ENCODE results near the gene AK3. TPM values are rescaled to one million over a fixed set of nuclear protein-coding genes. Genes with fewer than 3 reads are reported as not detected.

AK3 gene
- total and polyA plus RNA-seq, 2 donors (not counting 3 experiments of a cell fraction or from before 2014, with no cell fraction given): 20.6 to 42.3 TPM

- DNase-seq (ENCODE audit: low read depth, low spot score) (no peak), FAIRE-seq (no peak)
- intact Hi-C loops (cut with micrococcal nuclease): no loop called here
- no peak overlapping the region for H2AFZ ChIP-seq (ENCODE audit: low read depth, low read length)
- peaks cover 0 to 8% of the 10 kb centered on the region in 2 experiments for H3K36me3 ChIP-seq (ENCODE audit: control insufficient read depth in 2 of 2, extremely low read depth in 1 of 2, insufficient read depth in 2 of 2, low read length in 2 of 2)
- ChIA-PET CTCF (interaction anchor here (1.4 to 1.7 kb wide), 2 partner anchors 12 to 319 kb away, joined by 4 read pairs; no protein-coding TSS in a partner anchor), POLR2A (no interaction called here)
- no peaks in the 10 kb centered on the region for H3K79me2 ChIP-seq (ENCODE audit: control insufficient read depth, insufficient read depth, low read length)
- dilution Hi-C loops (cut with MboI; ENCODE audit: extremely low pct_ligation_motif_present, low sequenced_read_pairs): no loop called here
- H3K9me3 ChIP-seq (replicated peaks; ENCODE audit: control insufficient read depth, insufficient read depth, low read length): no peaks in the 10 kb centered on the region
- no TSS peak for BruUV-seq (replicated peaks)
- no peaks in the 10 kb centered on the region for H3K4me1 ChIP-seq (ENCODE audit: control insufficient read depth, extremely low read depth, insufficient read depth, low read length)
- TF ChIP-seq MAX (IDR thresholded peaks at IDR 0.05; ENCODE audit: insufficient read depth, insufficient read length) (no peak), JUN (IDR thresholded peaks at IDR 0.05; ENCODE audit: borderline replicate concordance, insufficient read depth, insufficient read length, low read depth) (no peak)
- no peaks in the 10 kb centered on the region for H3K27me3 ChIP-seq (ENCODE audit: control insufficient read depth in 2 of 2, insufficient read depth in 2 of 2, low read length in 2 of 2)
- no peaks in the 10 kb centered on the region for H4K20me1 ChIP-seq (replicated peaks; ENCODE audit: control insufficient read depth, extremely low read depth, insufficient read depth, low read length)
- no peak overlapping the region for H3K9ac ChIP-seq (replicated peaks; ENCODE audit: extremely low read depth, insufficient read depth, low read length)
- H3K4me2 ChIP-seq (ENCODE audit: insufficient read depth, low read length): no peak overlapping the region
- no peaks in the 10 kb centered on the region for H3K9me1 ChIP-seq (replicated peaks; ENCODE audit: control insufficient read depth, extremely low read depth, insufficient read depth, low read length)
- H3K27ac ChIP-seq (ENCODE audit: insufficient read depth, low read depth, low read length): no peak overlapping the region
- H3K4me3 ChIP-seq (replicated peaks in 1 of 3; ENCODE audit: insufficient read depth in 1 of 3, low read depth in 1 of 3, low read length in 3 of 3): no peak overlapping the region
These were observed 39.5 kb downstream of the AK3 start for GRCh38 chr9:4701526-4701925.

- no peak for DNase-seq (ENCODE audit: low read depth, low spot score)
- H3K27ac ChIP-seq (ENCODE audit: insufficient read depth, low read depth, low read length): no peak overlapping the region
- no peak for FAIRE-seq
- H2AFZ ChIP-seq (ENCODE audit: low read depth, low read length): no peak overlapping the region
- CTCF ChIA-PET: interaction anchor here (1.4 to 1.7 kb wide), 2 partner anchors 12 to 318 kb away, joined by 4 read pairs; no protein-coding TSS in a partner anchor
- dilution Hi-C loops (cut with MboI; ENCODE audit: extremely low pct_ligation_motif_present, low sequenced_read_pairs): no loop called here
- intact Hi-C loops (cut with micrococcal nuclease): no loop called here
- TF ChIP-seq GATA2 (IDR thresholded peaks at IDR 0.05; ENCODE audit: insufficient read depth, insufficient read length, low read depth, low read length) (no peak), MAX (IDR thresholded peaks at IDR 0.05; ENCODE audit: insufficient read depth, insufficient read length) (no peak), CTCF (IDR thresholded peaks at IDR 0.05; ENCODE audit: extremely low read depth in 1 of 2, insufficient read depth in 1 of 2, low read depth in 1 of 2, low read length in 2 of 2) (no peak), POLR2A (IDR thresholded peaks at IDR 0.05; ENCODE audit: low read depth, low read length) (no peak), POLR2AphosphoS5 (IDR thresholded peaks at IDR 0.05; ENCODE audit: insufficient read depth, low read depth, low read length) (no peak)
- H3K4me3 ChIP-seq (replicated peaks in 1 of 3; ENCODE audit: insufficient read depth in 1 of 3, low read depth in 1 of 3, low read length in 3 of 3): no peak overlapping the region
- no peak overlapping the region for H3K9ac ChIP-seq (replicated peaks; ENCODE audit: extremely low read depth, insufficient read depth, low read length)
- no peaks in the 10 kb centered on the region for H3K27me3 ChIP-seq (ENCODE audit: control insufficient read depth in 2 of 2, insufficient read depth in 2 of 2, low read length in 2 of 2)
- H3K79me2 ChIP-seq (ENCODE audit: control insufficient read depth, insufficient read depth, low read length): no peaks in the 10 kb centered on the region
- POLR2A ChIA-PET: no interaction called here
- no peak overlapping the region for H3K4me2 ChIP-seq (ENCODE audit: insufficient read depth, low read length)
- peaks cover 0 to 8% of the 10 kb centered on the region in 2 experiments for H3K36me3 ChIP-seq (ENCODE audit: control insufficient read depth in 2 of 2, extremely low read depth in 1 of 2, insufficient read depth in 2 of 2, low read length in 2 of 2)
- no peaks in the 10 kb centered on the region for H4K20me1 ChIP-seq (replicated peaks; ENCODE audit: control insufficient read depth, extremely low read depth, insufficient read depth, low read length)
- H3K4me1 ChIP-seq (ENCODE audit: control insufficient read depth, extremely low read depth, insufficient read depth, low read length): no peaks in the 10 kb centered on the region
- H3K9me1 ChIP-seq (replicated peaks; ENCODE audit: control insufficient read depth, extremely low read depth, insufficient read depth, low read length): no peaks in the 10 kb centered on the region
- BruUV-seq (replicated peaks): no TSS peak
- H3K9me3 ChIP-seq (replicated peaks; ENCODE audit: control insufficient read depth, insufficient read depth, low read length): no peaks in the 10 kb centered on the region
These were observed 40.1 kb downstream of the AK3 start for GRCh38 chr9:4700932-4701331.
